Erythroblast (primary cell): ENCODE data around the gene TRMT61A.

ENCODE experiments used
- GATA1 ChIP-seq: IDR thresholded peaks from 2 replicates; pipeline ENCODE4 v1.6.1; 2011; ENCODE audit warnings: low read depth, mild to moderate bottlenecking, control low read depth, low read length, moderate library complexity
- POLR2A ChIP-seq: IDR thresholded peaks from 2 replicates; pipeline ENCODE4 v1.6.1; 2011; ENCODE audit warnings: mild to moderate bottlenecking, low read length

DNA sequence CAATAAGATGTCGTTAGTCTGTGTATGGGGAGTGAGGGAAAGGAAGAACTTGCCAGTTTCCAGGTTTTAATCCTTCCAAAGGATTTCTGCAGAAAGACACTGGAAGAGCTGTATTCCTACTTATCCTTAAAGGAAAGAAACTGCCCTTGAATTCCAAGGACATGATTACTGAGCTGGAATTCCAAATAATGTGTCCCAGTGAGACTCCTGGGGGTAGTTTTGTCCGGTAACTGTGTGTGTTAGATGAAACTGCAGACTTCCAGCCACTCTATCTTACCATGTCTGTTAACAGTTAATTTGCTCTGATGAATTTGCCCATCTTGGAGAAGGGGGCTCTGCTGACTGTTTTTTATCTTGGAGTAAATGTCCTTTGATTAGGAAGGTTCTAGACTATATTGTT lies 39.4 kb upstream of the TRMT61A start:
- TF ChIP-seq POLR2A (no peak), GATA1 (no peak)
